HG03135 (cell line): ENCODE measurements around the gene TMEM132D.

Source experiments
- ATAC-seq: cut with Tn5 transposase; IDR thresholded peaks from one replicate; pipeline ENCODE4 v1.9.1; 2021; ENCODE audit warnings: mild to moderate bottlenecking, moderate library complexity; ENCODE audit not compliant: unreplicated experiment

TMEM132D gene

GRCh38 chr12:129672110-129672509 lies 231.7 kb downstream of the TMEM132D start:
- no peak for ATAC-seq

GRCh38 chr12:129670256-129670920 lies 233.4 kb downstream of the TMEM132D start:
- no peak for ATAC-seq

- no peak for ATAC-seq
Observed at GRCh38 chr12:129665414-129665813, 238.4 kb downstream of the TMEM132D start.

GRCh38 chr12:129662234-129662633 lies 241.6 kb downstream of the TMEM132D start:
- no peak for ATAC-seq

GRCh38 chr12:129660946-129661345 lies 242.9 kb downstream of the TMEM132D start:
- ATAC-seq: no peak

GRCh38 chr12:129659961-129660622 lies 243.7 kb downstream of the TMEM132D start:
- no peak for ATAC-seq

GRCh38 chr12:129657179-129657578 lies 246.6 kb downstream of the TMEM132D start:
- ATAC-seq: no peak

- no peak for ATAC-seq
Observed at GRCh38 chr12:129651951-129652350, 251.9 kb downstream of the TMEM132D start.

GRCh38 chr12:129641926-129642325 lies 261.9 kb downstream of the TMEM132D start:
- no peak for ATAC-seq

- no peak for ATAC-seq
Observed at GRCh38 chr12:129635021-129635685, 268.7 kb downstream of the TMEM132D start.

GRCh38 chr12:129631316-129631715 lies 272.5 kb downstream of the TMEM132D start:
- no peak for ATAC-seq

GRCh38 chr12:129629901-129630300 lies 273.9 kb downstream of the TMEM132D start:
- no peak for ATAC-seq

GRCh38 chr12:129622566-129622965 lies 281.3 kb downstream of the TMEM132D start:
- no peak for ATAC-seq

- no peak for ATAC-seq
Observed at GRCh38 chr12:129619271-129619670, 284.6 kb downstream of the TMEM132D start.

GRCh38 chr12:129617849-129618248 lies 286.0 kb downstream of the TMEM132D start:
- no peak for ATAC-seq

- ATAC-seq: no peak
Observed at GRCh38 chr12:129615001-129615400, 288.8 kb downstream of the TMEM132D start.

- no peak for ATAC-seq
Observed at GRCh38 chr12:129614221-129614885, 289.5 kb downstream of the TMEM132D start.

GRCh38 chr12:129613314-129613713 lies 290.5 kb downstream of the TMEM132D start:
- ATAC-seq: no peak

- ATAC-seq: no peak
Observed at GRCh38 chr12:129610601-129611120, 293.2 kb downstream of the TMEM132D start.

GRCh38 chr12:129607756-129608155 lies 296.1 kb downstream of the TMEM132D start:
- no peak for ATAC-seq

GRCh38 chr12:129607301-129607700 lies 296.5 kb downstream of the TMEM132D start:
- no peak for ATAC-seq
